LHCN-M2 (cell line): Measurements from ENCODE around the gene ART1. TPM values are rescaled to one million over a fixed set of nuclear protein-coding genes. Genes with fewer than 3 reads are reported as not detected.
"Not testable (repeated sequence)": the region's sequence is repeated elsewhere in the genome, so short reads cannot be mapped to it uniquely, and the experiment has no call there.

Source experiments
- DNase-seq: peaks from one replicate; pipeline ENCODE4 v3.0.0-alpha.2; 2012; ENCODE audit warnings: low read depth
- total RNA-seq: library from RNA; depleted of rRNA; stranded (reverse); fragments of >200 nt; gene quantifications from 2 replicates; pipeline ENCODE4 v1.2.3, GENCODE V29; 2014

ART1 gene
- total RNA-seq, 1 experiment from 2014 or later, result not detected

DNA sequence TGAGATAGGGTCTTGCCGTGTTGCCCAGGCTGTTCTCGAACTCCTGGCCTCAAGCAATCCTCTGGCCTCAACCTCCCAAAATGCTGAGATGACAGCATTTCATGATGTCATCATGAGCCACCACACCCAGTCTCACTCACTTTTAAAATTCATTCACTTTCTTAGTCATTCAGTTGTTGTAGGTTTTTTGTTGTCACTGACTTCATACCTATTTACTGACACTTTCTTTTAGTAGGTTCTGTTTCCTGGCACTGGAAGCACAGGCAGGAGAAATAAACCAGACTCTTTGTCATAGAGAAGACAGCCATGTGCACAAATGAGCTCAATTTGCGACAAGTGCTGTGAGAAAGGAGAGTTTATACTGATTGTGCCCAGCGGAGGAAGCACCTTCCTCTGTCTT is 13.6 kb upstream of the ART1 start:
- DNase-seq, result no peak

DNA sequence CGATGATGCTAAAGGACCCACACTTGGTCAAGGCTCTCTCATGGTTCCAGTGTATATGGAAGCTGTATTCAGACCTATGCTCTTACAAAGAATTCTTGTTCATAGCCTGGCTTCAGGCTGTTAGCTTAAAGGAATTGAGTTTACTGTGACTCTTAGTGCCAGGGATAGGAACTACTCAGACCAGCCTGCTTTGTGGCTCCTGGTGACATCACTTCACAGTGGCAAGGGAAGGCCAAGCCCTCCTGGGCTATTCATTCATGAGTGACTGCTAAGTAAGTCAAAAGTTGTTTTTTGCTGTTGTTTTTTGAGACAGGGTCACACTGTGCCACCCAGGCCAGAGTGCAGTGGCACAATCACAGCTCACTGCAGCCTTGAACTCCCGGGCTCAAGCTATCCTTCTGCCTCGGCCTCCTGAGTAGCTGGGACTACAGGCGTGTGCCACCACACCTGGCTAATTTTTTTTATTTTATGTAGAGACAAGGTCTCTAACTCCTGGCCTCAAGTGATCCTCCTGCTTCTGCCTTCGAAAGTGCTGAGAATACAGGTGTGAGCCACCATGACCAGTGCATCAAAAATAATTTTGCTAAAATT is 12.8 kb upstream of the ART1 start:
- DNase-seq, result no peak

DNA sequence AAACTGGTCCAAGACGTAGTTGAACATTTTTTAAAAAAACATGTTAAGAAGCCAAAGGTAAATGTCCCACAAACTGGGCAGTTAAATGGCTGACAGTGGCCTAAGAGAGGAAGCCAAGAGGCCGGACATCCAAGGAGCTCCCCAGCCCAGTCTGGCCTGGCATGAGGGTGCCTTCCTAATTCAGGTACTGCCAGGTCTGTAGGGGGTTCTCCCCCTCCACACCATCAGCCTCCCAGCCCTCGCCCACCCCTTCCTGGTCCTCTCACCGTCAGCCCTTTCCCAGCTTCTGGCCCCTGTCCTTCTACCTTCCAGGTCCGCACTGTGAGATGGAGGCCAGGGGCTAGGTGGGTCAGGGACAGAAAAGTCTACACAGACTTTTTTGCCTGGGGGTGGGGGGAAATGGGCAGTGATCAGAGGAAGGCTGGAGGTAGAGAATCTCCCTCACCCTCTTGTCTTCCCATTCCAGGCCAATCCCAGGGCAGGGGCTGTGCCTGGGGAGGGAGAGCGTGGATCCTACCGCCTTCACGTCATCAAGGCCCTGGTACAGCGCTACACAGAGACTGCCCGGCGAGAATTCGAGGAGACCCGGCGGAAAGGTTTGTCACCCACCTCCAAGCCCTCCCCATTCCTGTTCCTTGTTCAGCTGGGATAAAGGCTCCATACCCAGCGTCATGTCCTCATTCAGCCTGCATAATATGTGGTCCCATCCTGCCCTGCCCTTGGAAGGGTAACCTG is 9.1 kb upstream of the ART1 start:
- DNase-seq, result no peak

DNA sequence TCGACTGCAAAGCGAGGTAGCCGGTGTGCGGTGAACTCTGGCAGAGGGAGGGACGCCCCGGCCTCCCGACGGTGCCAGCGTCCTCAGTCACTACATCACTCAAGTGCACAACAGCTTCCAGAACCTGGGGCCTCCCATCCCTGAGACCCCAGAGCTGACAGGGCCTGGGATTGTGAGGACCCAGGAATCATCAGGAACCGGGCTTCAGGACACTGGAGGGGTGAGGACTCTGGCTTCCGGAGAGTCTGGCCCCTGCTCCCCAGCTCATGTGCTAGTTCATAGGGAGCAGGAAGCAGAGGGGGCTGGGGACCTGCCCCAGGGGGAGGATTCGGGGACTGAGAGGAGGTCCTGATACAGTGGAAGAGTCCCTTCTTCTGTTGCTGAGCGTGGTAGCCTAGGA is 7.7 kb upstream of the ART1 start:
- DNase-seq, result no peak

DNA sequence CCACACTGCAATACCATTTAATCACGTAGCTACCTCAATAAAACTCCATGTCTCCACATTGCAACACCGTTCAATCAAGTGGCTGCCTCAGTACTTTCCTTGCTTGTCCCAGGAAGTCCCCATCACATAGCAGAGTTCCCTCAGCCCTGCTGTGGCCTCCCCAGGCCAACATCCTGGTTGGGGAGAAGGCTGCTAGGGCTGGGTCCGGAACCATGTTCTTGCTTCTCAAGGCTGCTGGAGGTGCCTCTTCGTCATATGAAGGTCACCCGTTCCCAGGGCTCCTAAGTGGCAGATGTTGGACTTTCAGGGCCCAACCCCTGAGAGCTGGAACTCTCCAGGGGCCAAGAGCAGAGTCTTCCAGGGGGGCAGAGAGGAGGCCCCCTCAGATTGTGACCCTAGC is 6.4 kb upstream of the ART1 start:
- DNase-seq, result no peak

DNA sequence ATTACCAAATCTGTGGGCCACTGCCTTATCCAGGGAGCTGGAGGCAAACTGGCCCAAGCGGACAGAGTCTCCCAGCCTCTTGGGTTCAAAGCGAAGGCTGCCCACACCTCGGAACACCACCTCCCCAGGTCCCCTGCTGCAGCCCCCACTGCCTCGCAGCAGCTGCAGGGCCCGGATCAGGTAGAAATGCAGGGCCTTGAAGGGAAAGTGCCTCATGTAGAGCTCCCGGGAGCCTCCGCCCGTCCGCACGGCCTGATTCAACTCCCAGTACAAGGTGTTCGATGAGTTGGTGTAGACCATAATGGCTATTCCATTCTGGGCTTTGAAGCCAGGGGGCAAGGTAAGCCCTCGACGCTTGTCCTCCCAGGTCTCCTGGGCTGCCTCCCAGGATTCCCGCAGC is 5.1 kb upstream of the ART1 start:
- no peak for DNase-seq

DNA sequence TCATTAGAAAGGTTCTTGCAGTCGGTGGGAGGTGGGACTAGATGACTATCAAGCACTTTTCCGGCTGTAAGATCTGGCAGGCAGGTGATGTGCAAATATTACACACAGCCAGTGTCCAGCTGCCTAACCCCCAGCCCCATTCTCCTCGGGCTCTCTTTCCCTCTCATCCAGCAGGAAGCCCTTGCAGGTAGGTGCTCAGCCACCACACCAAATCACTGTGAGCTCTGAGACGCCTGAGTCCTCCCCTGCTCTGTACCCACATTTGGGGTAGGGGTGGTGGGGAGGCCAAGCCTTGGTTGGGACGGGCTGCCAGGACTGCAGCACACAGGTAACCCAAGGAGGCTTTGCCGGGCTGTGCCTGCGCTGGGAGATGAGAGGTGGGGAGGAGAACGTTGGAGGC is 3.7 kb upstream of the ART1 start:
- DNase-seq, result no peak

DNA sequence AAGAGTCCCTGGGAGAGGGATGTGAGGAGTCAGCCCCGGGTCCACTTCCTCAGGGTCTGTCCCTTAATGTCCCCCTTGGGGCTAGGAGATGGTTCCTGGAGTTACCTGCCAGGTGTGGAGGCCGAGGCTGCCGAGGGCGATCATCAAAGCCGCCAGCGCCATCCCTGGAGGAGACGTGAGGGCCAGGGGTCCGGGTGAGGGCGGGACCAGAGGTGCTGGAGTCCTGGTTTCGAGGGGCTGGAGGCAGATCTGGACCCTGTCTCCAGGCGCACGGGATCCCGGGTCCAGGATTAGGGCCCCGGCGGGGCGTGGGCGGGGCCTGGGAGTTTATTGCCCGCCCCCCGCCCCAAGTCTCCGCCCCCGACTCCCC is 3.2 kb upstream of the ART1 start, which contains the start of gene ART5:
Gene ART5, minus strand, starts transcription at position 292 of the 370 bp plus-strand sequence. Its CDS starts 130 bp downstream, at position 162.
- no peak for DNase-seq

DNA sequence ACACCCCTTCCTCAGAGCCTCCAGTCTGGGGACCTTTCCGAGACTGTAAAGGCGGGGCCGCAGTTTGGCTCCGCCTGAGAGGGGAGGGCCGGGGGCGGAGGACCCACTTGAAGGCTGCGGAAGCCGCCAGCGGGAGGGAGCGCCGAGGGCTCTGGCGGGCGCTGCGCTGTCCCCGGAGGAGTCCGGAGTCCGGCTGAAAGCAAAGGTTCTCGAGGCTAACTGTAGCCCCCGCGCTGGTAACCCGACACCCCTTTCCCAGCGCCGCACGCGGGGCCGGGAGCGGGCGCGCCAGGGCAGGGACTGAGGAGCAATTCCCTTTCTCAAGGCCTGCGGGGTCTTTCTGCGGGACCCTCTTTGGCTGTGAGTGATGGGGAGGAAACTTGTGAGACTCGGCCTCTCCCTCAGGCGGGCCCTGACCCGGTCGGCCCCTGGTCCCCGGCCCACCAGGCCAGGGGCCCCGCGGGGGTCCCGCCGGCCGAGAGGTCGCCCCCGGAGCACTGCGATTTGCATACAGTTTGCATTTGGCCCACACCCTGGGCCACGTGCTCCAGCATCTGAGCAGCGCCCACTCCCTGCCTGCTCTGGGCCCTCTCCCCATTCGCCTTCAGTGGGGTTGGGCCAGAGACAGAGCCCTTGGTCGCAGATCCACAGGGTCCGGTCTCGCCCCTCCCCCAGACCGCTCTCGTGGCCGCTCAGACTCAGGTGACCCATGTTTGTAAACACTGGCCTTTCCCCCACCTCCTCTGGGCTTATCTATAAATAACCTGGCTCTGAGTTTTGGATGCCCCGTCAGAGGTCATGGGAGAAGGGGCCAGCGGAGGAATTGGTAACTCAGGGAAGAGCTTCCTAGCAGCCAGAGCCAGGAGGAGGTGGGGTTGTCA is 2.6 kb upstream of the ART1 start:
- peak; percentile 69 for DNase-seq

DNA sequence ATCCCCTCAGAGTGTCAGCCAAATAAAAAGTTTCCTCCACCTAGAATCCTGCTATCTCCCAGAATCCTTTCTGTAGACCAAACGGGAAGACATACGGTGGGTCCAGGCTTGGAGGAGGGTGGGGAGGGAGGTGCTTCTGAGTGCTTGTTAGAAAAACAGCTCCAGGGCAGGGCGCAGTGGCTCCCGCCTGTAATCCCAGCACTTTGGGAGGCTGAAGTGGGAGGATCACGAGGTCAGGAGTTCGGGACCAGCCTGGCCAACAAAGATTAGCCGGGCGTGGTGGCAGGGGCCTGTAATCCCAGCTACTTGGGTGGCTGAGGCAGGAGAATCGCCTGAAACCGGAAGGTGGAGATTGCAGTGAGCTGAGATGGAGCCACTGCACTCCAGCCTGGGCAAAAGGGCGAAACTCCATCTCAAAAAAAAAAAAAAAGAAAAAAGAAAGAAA is 1.8 kb upstream of the ART1 start:
- DNase-seq, result not testable (repeated sequence)

DNA sequence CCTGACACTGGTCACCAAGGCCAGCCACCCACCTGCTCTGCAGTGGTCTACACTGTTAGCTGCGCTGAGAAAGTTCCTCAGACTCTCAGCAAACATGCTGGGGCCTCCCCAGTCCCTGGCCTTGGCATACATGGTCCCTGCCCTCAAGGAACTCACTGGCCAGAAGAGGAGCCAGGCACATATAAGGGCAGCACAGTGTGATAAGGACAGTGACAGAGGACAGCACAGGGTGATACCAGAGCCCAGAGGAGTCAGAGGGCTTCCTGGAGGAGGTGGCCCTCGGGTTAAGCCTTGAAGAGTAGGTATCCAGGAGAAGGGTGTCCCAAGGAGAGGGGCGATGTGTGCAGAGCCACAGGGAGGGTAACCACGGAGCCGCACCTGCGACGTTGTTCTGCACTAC is 624 bp downstream of the ART1 start:
- DNase-seq, result no peak

DNA sequence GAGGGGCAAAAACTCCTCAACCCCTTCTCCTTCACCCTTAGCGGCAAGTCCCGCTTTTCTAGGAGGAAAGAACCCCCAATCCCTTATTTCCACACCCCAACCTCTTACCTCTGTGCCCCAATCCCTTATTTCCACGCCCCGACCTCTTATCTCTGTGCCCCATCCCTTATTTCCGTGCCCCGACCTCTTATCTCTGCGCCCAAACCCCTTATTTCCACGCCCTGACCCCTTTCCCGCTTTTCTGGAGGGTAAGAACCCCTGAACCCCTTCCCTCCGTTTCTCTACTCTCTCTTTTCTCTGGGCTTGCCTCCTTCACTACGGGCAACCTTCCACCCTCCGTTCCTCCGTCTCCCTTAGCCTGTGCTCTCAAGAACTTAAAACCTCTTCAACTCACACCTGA is 3.9 kb downstream of the ART1 start:
- DNase-seq, result not testable (repeated sequence)

DNA sequence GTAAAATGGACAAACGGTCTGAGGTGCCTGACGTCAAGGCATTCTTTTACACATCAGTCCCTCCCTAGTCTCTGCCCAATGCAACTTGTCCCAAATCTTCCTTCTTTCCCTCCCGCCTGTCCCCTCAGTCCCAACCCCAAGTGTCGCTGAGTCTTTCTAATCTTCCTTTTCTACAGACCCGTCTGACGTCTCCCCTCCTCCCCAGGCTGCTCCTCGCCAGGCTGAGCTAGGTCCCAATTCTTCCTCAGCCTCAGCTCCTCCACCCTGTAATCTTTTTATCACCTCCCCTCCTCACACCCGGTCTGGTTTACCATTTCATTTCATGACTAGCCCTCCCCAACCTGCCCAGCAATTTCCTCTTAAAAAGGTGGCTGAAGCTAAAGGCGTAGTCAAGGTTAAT is 4.4 kb downstream of the ART1 start:
- not testable (repeated sequence) for DNase-seq

DNA sequence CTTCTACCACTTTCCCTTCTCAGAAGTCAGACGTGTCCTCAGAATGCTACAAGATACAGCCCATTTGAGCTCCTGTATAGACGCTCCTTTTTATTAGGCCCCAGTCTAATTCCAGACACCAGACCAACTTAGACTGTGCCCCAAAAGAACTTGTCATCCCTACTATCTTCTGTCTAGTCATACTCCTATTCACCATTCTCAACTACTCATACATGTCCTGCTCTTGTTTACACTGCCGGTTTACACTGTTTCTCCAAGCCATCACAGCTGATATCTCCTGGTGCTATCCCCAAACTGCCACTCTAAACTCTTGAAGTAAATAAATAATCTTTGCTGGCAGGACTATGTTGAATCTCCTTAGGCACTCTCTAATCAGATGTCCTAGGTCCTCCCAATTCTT is 7.6 kb downstream of the ART1 start:
- not testable (repeated sequence) for DNase-seq

DNA sequence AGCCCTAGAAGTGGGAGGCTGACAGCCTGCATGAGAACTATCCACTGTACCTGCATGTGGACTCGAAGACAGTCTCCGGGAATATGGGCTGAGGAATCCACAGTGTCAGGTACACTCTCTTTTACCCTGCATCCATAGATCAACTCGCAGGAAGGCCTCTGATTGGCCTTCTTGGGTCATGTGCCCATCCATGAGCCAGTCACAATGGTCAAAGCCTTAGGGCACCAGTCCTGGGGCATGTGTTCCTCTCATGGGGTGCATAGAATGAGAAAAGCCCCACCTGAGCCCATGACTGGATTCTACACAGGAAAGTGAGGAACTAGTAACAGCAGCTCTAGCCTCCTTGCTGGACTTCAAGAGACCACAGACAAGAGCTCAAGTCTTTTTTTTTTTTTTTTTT is 10.6 kb downstream of the ART1 start:
- no peak for DNase-seq

DNA sequence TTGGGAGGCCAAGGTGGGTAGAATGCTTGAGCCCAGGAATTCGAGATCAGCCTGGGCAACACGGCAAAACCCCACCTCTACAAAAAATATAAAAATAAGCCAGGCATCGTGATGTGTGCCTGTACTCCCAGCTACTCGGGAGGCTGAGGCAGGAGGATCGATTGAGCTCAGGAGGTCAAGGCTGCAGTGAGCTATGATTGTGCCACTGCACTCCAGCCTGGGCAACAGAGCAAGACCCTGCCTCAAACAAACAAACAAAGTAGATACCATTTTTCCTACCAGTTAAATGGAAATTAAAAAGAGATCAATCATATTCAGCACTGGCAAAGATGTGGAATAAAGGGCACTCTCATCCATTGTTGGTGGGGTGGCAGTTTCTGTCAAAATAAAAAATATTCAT is 12.4 kb downstream of the ART1 start:
- DNase-seq, result not testable (repeated sequence)

DNA sequence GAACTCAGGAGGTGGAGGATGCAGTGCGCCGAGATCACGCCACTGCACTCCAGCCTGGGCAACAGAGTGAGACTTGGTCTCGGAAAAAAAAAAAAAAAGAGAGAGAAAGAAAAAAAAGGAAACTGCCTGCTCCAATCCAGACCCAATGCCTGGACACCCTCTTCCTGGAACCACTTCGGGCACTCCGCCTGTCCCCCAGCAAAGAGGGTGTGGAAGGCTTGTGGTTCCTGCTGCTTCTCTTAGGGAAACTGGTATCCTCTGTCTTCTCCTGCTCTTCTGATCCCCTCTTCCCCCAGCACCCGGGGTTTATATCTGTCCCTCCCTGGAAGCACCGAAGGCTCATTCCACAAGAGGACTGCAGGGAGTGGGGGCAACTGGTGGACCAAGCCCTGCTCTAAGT is 13.3 kb downstream of the ART1 start:
- no peak for DNase-seq

DNA sequence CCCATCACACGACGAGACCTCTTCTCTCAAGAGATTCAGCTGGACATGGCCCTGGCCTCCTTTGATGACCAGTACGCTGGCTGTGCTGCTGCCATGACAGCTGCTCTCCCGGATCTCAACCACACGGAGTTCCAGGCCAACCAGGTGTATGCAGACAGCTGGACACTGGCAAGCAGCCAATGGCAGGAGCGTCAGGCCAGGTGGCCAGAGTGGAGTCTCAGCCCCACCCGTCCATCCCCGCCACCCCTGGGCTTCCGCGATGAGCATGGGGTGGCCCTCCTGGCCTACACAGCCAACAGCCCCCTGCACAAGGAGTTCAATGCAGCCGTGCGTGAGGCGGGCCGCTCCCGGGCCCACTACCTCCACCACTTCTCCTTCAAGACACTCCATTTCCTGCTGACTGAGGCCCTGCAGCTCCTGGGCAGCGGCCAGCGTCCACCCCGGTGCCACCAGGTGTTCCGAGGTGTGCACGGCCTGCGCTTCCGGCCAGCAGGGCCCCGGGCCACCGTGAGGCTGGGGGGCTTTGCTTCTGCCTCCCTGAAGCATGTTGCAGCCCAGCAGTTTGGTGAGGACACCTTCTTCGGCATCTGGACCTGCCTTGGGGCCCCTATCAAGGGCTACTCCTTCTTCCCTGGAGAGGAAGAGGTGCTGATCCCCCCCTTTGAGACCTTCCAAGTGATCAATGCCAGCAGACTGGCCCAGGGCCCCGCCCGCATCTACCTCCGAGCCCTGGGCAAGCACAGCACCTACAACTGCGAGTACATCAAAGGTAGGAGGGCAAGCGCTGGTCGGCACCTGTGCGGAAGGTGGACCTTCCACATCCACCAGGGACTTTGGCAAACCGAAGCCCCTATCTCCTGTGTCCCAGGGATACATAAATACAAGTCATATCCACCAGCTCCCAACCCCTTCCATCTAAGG is 14.9 kb downstream of the ART1 start:
- no peak for DNase-seq

DNA sequence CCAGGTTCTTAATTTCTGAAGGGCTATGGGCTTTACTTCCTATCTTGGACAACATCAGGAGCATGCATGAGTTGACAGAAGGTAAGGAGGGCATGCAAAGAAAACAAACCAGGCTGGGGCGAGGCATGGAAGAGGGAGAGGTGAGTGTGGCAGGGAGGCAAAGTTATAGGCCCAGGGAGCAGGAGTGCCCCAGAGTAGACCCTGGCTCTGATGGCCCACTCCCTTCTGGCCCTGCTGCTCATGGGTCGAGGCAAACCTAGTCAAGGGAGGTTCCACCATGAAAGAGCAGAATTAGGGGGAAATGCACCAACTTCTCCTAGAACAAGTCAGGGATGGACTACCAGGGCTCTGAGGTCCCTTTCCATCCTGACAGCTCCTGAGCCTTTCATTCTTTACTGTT is 16.0 kb downstream of the ART1 start:
- DNase-seq, result no peak

DNA sequence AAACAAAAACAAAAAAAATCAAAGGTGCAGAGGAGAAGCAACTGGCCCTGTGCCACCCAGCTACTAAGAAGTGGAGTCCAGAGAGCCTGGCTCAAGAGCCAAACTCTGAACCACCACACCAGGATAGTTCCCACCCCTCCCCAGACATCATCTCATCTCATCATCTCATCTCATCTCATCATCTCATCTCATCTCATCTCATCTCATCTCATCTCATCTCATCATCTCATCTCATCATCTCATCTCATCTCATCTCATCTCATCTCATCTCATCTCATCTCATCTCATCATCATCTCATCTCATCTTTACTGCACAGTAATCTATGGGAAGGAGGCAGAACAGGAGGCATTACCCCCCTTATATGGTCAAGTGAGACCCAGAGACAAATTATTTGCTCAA is 17.9 kb downstream of the ART1 start:
- DNase-seq, result no peak

DNA sequence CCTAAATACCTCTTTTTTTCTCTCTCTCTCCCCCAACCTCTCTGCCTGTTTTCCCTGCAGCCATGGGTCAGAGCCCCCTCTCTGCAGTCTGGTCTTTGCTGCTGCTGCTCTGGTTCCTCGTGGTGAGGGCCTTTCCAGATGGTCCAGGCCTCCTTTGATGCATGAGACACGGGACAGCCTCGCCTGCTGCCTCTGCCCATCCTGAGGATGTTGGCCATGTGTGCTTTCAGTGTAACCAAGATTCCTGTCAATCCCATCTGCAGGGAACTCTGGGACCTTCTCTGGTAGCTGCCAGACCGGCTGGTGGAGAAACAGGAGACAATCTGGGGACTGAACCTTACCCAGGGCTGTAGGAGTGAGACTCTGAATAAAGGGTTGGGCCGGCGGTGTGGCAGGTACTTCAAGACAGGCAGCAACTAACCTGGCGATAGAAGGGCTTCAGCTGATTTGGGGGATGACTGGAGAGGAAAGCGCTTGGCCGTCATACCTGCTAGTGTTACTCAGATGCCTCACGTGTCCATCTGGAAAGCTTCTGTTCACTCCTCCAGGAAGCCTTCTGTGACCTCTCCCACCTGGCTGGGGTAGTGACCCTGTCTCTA is 19.2 kb downstream of the ART1 start:
- DNase-seq, result no peak
